PC-3 (cell line): Measurements from ENCODE around the gene C3orf52.

Experiments used
- EZH2 ChIP-seq: fragments of 300-600 bp; sonication (generic); IDR thresholded peaks from one replicate; pipeline ENCODE4 v1.6.1; 2017; ENCODE audit warnings: antibody characterized with exemption, mild to moderate bottlenecking, low read length; ENCODE audit not compliant: unreplicated experiment
- EZH2phosphoT487 ChIP-seq: fragments of 300-600 bp; sonication (generic); IDR thresholded peaks from 2 replicates; pipeline ENCODE4 v1.6.1; 2018; ENCODE audit warnings: mild to moderate bottlenecking, antibody characterized with exemption, low read length, borderline replicate concordance
- TF ChIP-seq, protein P1 (sequence below): fragments of 300-600 bp; sonication (generic); conservative IDR thresholded peaks from 2 replicates; pipeline ENCODE4 v1.5.1; 2017; ENCODE audit warnings: antibody characterized with exemption, low read depth, mild to moderate bottlenecking, low read length

DNA sequence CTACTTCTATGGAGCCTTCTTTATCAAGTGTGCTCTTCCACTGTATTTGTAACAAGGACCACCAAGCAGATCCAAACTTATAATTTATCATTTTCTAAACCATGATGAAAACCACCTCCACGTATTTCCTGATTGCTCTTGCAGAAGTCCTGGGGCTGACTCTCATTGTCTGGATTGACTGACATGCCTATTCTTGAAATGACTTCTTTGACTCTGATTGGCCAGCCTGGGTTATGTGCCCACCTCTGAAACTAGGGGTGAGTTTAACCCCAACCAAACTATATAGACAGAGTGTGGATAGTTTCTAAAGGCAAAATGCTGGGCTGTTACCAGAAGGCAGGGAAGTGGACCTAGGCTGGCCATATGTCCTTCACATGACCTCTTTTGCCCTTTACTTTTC, 38.9 kb upstream of the C3orf52 start:
- TF ChIP-seq, protein P1, sequence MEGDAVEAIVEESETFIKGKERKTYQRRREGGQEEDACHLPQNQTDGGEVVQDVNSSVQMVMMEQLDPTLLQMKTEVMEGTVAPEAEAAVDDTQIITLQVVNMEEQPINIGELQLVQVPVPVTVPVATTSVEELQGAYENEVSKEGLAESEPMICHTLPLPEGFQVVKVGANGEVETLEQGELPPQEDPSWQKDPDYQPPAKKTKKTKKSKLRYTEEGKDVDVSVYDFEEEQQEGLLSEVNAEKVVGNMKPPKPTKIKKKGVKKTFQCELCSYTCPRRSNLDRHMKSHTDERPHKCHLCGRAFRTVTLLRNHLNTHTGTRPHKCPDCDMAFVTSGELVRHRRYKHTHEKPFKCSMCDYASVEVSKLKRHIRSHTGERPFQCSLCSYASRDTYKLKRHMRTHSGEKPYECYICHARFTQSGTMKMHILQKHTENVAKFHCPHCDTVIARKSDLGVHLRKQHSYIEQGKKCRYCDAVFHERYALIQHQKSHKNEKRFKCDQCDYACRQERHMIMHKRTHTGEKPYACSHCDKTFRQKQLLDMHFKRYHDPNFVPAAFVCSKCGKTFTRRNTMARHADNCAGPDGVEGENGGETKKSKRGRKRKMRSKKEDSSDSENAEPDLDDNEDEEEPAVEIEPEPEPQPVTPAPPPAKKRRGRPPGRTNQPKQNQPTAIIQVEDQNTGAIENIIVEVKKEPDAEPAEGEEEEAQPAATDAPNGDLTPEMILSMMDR: no peak
- TF ChIP-seq EZH2 (no peak), EZH2phosphoT487 (no peak)
